Neural crest cell (in vitro differentiated cells): Measurements from ENCODE around the gene USP10. TPM values are rescaled to one million over a fixed set of nuclear protein-coding genes. Genes with fewer than 3 reads are reported as not detected.

ENCODE experiments used
- DNase-seq: peaks from one replicate; pipeline ENCODE4 v3.0.0; 2021; ENCODE audit warnings: low read depth, mixed read lengths, low spot score
- H3K27ac Mint-ChIP-seq: one replicate; pipeline ENCODE4 v1.8.0; 2021; ENCODE audit warnings: mild to moderate bottlenecking, mixed read lengths; ENCODE audit not compliant: unreplicated experiment
- H3K27me3 Mint-ChIP-seq: 2 replicates; pipeline ENCODE4 v1.8.0; 2021; ENCODE audit warnings: low read depth, mild to moderate bottlenecking, mixed read lengths
- H3K36me3 Mint-ChIP-seq: 2 replicates; pipeline ENCODE4 v1.8.0; 2021; ENCODE audit warnings: low read depth, mild to moderate bottlenecking, mixed read lengths
- H3K4me1 Mint-ChIP-seq: 2 replicates; pipeline ENCODE4 v1.8.0; 2021; ENCODE audit warnings: mixed read lengths
- H3K4me3 Mint-ChIP-seq: one replicate; pipeline ENCODE4 v1.8.0; 2021; ENCODE audit warnings: mild to moderate bottlenecking, mixed read lengths
- H3K9me3 Mint-ChIP-seq: 2 replicates; pipeline ENCODE4 v1.8.0; 2021; ENCODE audit warnings: mixed read lengths
- CTCF ChIP-seq: fragments of 200-600 bp; sonication (generic); conservative IDR thresholded peaks from 2 replicates; pipeline ENCODE4 v1.5.0; 2021; ENCODE audit warnings: antibody characterized with exemption, mild to moderate bottlenecking
- total RNA-seq: library from RNA; stranded (reverse); gene quantifications from 2 replicates; pipeline ENCODE4 v1.2.1, GENCODE V29; 2021

Gene USP10
- total RNA-seq, 1 donor from 2014 or later = 149 TPM

GRCh38 chr16:84750575-84750974 is 50.8 kb downstream of the USP10 start:
- H3K4me3 Mint-ChIP-seq = no peak overlapping the region
- no peaks in the 10 kb centered on the region for H3K9me3 Mint-ChIP-seq
- H3K27me3 Mint-ChIP-seq = no peaks in the 10 kb centered on the region
- H3K36me3 Mint-ChIP-seq = no peaks in the 10 kb centered on the region
- no peak for DNase-seq
- H3K4me1 Mint-ChIP-seq = peaks cover 38% of the 10 kb centered on the region
- no peak for TF ChIP-seq CTCF
- H3K27ac Mint-ChIP-seq = no peak overlapping the region

GRCh38 chr16:84751241-84751640 is 51.4 kb downstream of the USP10 start:
- H3K36me3 Mint-ChIP-seq = no peaks in the 10 kb centered on the region
- no peaks in the 10 kb centered on the region for H3K9me3 Mint-ChIP-seq
- no peak for DNase-seq
- no peaks in the 10 kb centered on the region for H3K27me3 Mint-ChIP-seq
- peaks cover 42% of the 10 kb centered on the region for H3K4me1 Mint-ChIP-seq
- no peak for TF ChIP-seq CTCF
- no peak overlapping the region for H3K4me3 Mint-ChIP-seq
- no peak overlapping the region for H3K27ac Mint-ChIP-seq

- H3K36me3 Mint-ChIP-seq = no peaks in the 10 kb centered on the region
- no peak overlapping the region for H3K4me3 Mint-ChIP-seq
Observed at GRCh38 chr16:84751947-84752346, 52.1 kb downstream of the USP10 start.

GRCh38 chr16:84752600-84752999 is 52.8 kb downstream of the USP10 start:
- H3K4me1 Mint-ChIP-seq = peaks cover 42% of the 10 kb centered on the region
- DNase-seq = no peak
- H3K27me3 Mint-ChIP-seq = no peaks in the 10 kb centered on the region
- no peak overlapping the region for H3K4me3 Mint-ChIP-seq
- H3K36me3 Mint-ChIP-seq = no peaks in the 10 kb centered on the region
- H3K9me3 Mint-ChIP-seq = no peaks in the 10 kb centered on the region
- H3K27ac Mint-ChIP-seq = no peak overlapping the region
- no peak for TF ChIP-seq CTCF

More at GRCh38 chr16:84751947-84752346, 52.1 kb downstream of the USP10 start:
- H3K27ac Mint-ChIP-seq = no peak overlapping the region
- TF ChIP-seq CTCF = no peak
- peaks cover 42% of the 10 kb centered on the region for H3K4me1 Mint-ChIP-seq
- DNase-seq = no peak
- no peaks in the 10 kb centered on the region for H3K9me3 Mint-ChIP-seq
- H3K27me3 Mint-ChIP-seq = no peaks in the 10 kb centered on the region

GRCh38 chr16:84753412-84754326 is 53.9 kb downstream of the USP10 start:
- Mint-ChIP-seq H3K9me3 (no peaks in the 10 kb centered on the region), H3K36me3 (no peaks in the 10 kb centered on the region), H3K27me3 (no peaks in the 10 kb centered on the region), H3K27ac (no peak overlapping the region), H3K4me3 (no peak overlapping the region), H3K4me1 (peaks cover 42% of the 10 kb centered on the region)
- no peak for TF ChIP-seq CTCF
- no peak for DNase-seq
